SK-N-MC (cell line): ENCODE results near the gene ITPRIPL2.

Experiments used
- DNase-seq: peaks from one replicate; pipeline ENCODE4 v3.0.0-alpha.2; 2011; ENCODE audit warnings: low read depth, low spot score
- H3K27ac ChIP-seq: fragments of 200-600 bp; sonication (generic); 2 replicates; pipeline ENCODE4 v1.5.1; 2016; ENCODE audit warnings: mixed run types
- H3K36me3 ChIP-seq: fragments of 200-600 bp; sonication (generic); 2 replicates; pipeline ENCODE4 v1.6.1; 2017; ENCODE audit warnings: antibody characterized with exemption, low read length, mixed read lengths; ENCODE audit not compliant: insufficient read depth
- H3K4me3 ChIP-seq: fragments of 200-600 bp; sonication (generic); 2 replicates; pipeline ENCODE4 v1.5.1; 2016
- H3K9ac ChIP-seq: fragments of 200-600 bp; sonication (generic); 2 replicates; pipeline ENCODE4 v1.8.0; 2017; ENCODE audit warnings: mixed run types, mixed read lengths; ENCODE audit not compliant: insufficient read length
- H3K9me3 ChIP-seq: fragments of 200-600 bp; sonication (generic); 2 replicates; pipeline ENCODE4 v1.6.1; 2017; ENCODE audit warnings: low read depth, mild to moderate bottlenecking, antibody characterized with exemption, low read length, moderate library complexity, mixed read lengths
- EZH2 ChIP-seq: fragments of 200-600 bp; sonication (generic); IDR thresholded peaks from one replicate; pipeline ENCODE4 v1.6.1; 2017; ENCODE audit warnings: antibody characterized with exemption
- FOXP2 ChIP-seq: optimal IDR thresholded peaks from 2 replicates; pipeline ENCODE3; 2011; ENCODE audit warnings: mild to moderate bottlenecking, moderate library complexity; ENCODE audit not compliant: insufficient read depth; ENCODE audit errors: extremely low read length, control extremely low read depth
- POLR2AphosphoS5 ChIP-seq: IDR thresholded peaks from 2 replicates; pipeline ENCODE4 v1.6.1; 2012; ENCODE audit warnings: mild to moderate bottlenecking, low read depth, low read length, borderline replicate concordance

The ITPRIPL2 gene

DNA sequence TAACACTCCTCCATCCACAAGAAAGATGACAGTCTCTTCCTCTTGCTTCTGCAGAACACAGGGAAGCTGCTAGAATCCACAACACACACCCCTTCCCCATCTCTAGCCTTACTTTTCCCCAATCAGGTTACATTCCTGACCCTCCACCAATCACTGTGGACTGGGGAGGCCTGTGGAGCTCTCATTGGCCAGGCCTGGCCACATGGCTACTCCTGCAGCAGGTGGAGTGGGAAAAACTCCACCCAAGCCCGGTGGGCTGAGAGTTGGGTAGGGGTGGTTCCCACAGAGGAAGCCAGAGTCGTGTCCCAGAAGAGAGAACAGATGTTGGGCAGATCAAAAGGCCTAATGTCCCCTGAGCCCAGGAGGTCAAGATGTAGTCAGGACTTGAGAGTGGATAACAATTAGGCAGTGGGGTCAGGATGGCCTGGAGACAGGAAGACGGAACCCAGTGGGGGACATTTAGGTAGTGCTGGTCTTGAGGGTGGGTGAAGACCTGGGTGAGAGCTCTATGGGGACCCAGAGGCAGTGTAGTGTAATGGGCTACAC lies 24.3 kb upstream of the ITPRIPL2 start:
- TF ChIP-seq FOXP2, result no peak
- TF ChIP-seq POLR2AphosphoS5, result no peak
- no peak for TF ChIP-seq EZH2
- Histone ChIP-seq H3K27ac (no peak overlapping the region), H3K36me3 (no peaks in the 10 kb centered on the region), H3K9ac (no peak overlapping the region), H3K4me3 (no peak overlapping the region), H3K9me3 (no peaks in the 10 kb centered on the region)
- no peak for DNase-seq

DNA sequence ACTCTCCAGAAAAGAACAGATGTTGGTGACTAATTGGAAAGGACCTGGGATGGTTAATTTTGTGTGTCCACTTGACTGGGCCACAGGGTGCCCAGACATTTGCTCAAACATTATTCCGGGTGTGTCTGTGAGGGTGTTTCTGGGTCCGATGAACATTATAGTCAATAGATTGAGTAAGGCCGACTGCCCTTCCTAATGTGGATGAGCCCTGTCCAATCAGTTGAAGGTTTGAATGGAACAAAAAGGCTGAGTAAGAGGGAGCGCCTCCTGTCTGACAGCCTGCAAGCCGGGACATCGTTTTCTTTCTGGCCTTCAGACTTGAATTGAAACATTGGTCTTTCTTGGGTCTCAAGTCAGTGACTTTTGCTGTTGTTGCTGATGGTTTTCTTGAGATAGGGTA lies 22.8 kb upstream of the ITPRIPL2 start:
- Histone ChIP-seq H3K9me3 (no peaks in the 10 kb centered on the region), H3K9ac (no peak overlapping the region), H3K36me3 (no peaks in the 10 kb centered on the region), H3K27ac (no peak overlapping the region), H3K4me3 (no peak overlapping the region)
- TF ChIP-seq POLR2AphosphoS5 (no peak), FOXP2 (no peak), EZH2 (no peak)
- no peak for DNase-seq

DNA sequence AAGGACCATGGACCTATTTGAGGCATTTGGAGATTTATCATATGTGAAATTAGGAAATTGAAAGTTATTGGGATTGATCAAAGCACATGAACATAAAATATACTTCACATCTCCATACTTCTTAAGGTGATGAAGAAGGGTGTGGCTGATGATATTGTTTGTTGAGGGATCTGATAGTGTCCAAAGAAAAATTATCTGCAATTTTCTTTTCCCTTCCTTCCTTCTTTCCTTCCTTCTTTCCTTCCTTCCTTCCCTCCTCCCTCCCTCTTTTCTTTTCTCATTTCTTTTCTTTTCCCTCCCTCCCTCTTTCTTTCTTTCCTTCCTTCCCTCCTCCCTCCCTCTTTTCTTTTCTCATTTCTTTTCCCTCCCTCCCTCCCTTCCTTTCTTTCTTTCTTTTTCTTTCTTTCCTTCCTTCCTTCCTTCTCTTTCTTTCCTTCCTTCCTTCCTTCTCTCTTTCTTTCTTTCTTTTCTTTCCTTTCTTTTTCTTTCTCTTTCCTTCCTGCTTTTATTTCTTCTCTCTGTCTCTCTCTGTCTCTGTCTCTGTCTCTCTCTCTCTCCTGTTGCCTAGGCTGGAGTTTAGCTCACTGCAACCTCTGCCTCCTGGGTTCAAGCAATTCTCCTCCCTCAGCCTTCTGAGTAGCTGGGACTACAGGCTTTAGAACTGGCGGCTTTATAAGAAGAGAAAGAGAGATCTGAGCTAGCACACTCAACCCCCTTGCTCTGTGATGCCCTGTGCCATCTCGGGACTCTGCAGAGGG lies 20.9 kb upstream of the ITPRIPL2 start:
- TF ChIP-seq EZH2, result no peak
- TF ChIP-seq FOXP2, result no peak
- TF ChIP-seq POLR2AphosphoS5, result no peak
- Histone ChIP-seq H3K9me3 (no peaks in the 10 kb centered on the region), H3K4me3 (no peak overlapping the region), H3K27ac (no peak overlapping the region), H3K9ac (no peak overlapping the region), H3K36me3 (no peaks in the 10 kb centered on the region)
- no peak for DNase-seq

DNA sequence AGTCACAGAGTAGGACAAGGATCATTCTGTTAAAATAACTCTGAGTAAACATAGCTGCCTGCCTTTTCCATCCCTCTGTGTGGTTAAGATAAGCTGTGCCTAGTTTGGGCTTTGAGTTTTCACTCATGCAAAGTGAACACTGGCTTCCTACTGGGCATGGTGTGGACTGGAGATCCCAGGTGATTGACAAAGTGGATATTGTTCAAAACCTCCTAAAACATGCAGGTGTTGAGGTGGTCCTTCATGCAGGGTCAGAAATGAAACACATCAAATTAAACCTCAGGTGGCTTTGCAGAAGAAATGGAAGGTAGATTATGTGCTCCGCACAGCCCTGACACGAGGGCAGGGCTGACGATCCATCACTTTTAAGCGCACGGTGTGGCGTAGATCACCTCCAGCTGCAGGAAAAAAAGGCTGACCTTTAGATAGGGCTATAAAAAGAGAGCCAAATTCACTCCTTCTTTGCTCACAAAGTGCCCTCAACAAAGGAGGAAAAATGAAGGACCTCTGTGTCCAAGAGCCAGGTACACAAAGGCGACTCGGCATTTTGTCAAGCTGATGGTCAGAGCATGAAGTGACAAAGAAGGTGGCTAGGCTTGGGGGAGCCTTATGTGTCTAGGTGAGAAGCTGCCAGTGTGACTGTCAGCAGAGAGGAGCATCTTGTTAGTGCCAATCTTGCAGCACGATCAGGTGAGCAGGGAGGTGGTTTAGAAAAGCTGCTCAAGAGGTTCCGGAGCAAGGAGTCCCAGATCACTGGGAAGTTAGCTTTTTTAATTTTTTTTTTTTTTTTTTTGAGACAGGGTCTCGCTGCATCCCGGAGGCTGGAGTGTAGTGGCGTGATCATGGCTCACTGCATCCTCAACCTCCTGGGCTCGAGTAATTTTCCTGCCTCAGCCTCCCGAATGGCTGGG lies 19.9 kb upstream of the ITPRIPL2 start:
- TF ChIP-seq POLR2AphosphoS5 (no peak), EZH2 (no peak), FOXP2 (no peak)
- Histone ChIP-seq H3K36me3 (no peaks in the 10 kb centered on the region), H3K9me3 (no peaks in the 10 kb centered on the region), H3K9ac (no peak overlapping the region), H3K27ac (no peak overlapping the region), H3K4me3 (no peak overlapping the region)
- no peak for DNase-seq

GRCh38 chr16:19094542-19095365 lies 19.0 kb upstream of the ITPRIPL2 start:
- H3K36me3 ChIP-seq, result no peaks in the 10 kb centered on the region
- H3K27ac ChIP-seq, result no peak overlapping the region
- H3K4me3 ChIP-seq, result no peak overlapping the region
- TF ChIP-seq FOXP2 (no peak), POLR2AphosphoS5 (no peak), EZH2 (no peak)
- no peak for DNase-seq
- no peaks in the 10 kb centered on the region for H3K9me3 ChIP-seq
- no peak overlapping the region for H3K9ac ChIP-seq

DNA sequence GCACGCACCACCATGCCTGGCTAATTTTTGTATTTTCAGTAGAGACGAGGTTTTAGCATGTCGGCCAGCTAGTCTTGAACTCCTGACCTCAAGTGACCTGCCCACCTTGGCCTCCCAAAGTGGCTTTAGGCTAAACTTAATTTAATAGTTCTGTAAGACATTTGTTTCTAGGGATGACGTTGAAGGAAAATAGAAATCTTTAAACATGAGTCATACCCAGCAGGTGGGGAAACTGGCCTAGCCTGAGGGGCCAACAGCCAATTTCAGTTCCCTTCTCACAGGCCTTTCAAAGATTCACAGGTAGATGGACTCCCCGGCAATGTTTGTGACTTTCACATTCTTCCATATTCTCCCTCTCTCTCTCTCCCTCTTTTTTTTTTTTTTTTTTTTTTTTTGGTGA lies 18.1 kb upstream of the ITPRIPL2 start:
- TF ChIP-seq POLR2AphosphoS5 (no peak), FOXP2 (no peak), EZH2 (no peak)
- H3K36me3 ChIP-seq, result no peaks in the 10 kb centered on the region
- H3K4me3 ChIP-seq, result no peak overlapping the region
- no peak for DNase-seq
- H3K27ac ChIP-seq, result no peak overlapping the region
- no peaks in the 10 kb centered on the region for H3K9me3 ChIP-seq
- H3K9ac ChIP-seq, result no peak overlapping the region

DNA sequence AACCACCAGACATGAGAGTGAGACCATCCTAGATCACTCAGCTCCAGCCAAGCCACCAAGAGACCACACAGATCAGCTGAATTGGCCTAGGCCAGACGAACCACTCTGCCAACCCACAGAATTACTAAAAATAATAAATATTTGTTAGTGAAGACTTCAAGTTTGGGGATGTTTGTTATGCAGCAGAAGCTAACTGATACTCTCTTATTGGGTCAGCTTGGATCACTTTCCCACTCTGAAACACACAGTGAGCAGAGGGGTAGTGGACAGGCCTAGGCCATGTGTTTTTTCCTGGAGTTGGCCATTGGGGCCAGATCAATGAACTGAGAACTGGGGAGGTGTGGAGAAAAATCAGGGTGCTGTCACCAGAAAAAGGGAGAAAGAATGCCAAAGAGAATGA lies 15.6 kb upstream of the ITPRIPL2 start:
- no peaks in the 10 kb centered on the region for H3K9me3 ChIP-seq
- no peak for DNase-seq
- no peak overlapping the region for H3K4me3 ChIP-seq
- H3K36me3 ChIP-seq, result no peaks in the 10 kb centered on the region
- H3K27ac ChIP-seq, result no peak overlapping the region
- no peak for TF ChIP-seq EZH2
- H3K9ac ChIP-seq, result no peak overlapping the region

DNA sequence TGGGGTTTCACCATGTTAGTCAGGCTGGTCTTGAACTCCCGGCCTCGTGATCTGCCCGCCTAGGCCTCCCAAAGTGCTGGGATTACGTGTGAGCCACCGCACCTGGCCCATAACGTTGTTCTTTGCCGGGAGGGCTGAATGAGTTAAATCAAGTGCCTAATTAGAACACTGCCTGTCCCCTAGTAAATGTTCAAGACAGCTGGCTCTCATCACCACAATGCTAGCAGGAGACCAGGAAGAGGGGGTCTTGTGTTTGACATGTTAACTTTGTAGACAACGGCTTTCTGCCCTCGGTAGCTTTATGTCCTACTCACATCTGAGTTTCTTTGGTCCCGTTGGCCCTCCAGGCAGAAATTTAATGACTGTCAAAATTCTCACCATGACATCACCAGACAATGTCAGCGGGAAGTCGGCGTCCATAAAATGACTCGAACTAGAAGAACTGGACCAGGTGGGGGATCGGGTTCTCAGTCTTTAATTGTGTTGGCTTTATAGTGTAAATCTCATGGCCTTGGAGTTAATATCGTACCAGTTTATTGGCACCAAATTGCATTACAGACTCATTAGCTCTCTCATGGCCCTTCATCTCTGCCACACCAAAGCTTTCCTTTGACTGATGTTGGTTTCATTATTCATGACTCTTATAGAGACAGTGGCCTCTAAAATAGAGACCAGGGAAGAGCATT lies 11.4 kb upstream of the ITPRIPL2 start:
- TF ChIP-seq EZH2 (no peak), POLR2AphosphoS5 (no peak), FOXP2 (no peak)
- Histone ChIP-seq H3K36me3 (no peaks in the 10 kb centered on the region), H3K9ac (no peak overlapping the region), H3K9me3 (no peaks in the 10 kb centered on the region), H3K4me3 (no peak overlapping the region), H3K27ac (no peak overlapping the region)
- DNase-seq, result no peak
